Stimulated activated CD8-positive, alpha-beta memory T cell treated with anti-CD3 and anti-CD28 coated beads, Interleukin-15, amount 100 ng/mL, for 24 hours (primary cell): ENCODE measurements around the gene STARD3.
"Not testable (repeated sequence)": the region's sequence is repeated elsewhere in the genome, so short reads cannot be mapped to it uniquely, and the experiment has no call there.

ENCODE experiments used
- DNase-seq: peaks from one replicate; pipeline ENCODE4 v3.0.0-alpha.2; 2020; ENCODE audit warnings: low read depth

STARD3 gene

GRCh38 chr17:39636927-39637736, at the start of gene STARD3:
Gene STARD3 (plus strand): TSS chr17:39637144. CDS start chr17:39653532, 16,388 bp downstream.
- peak; percentile 86 for DNase-seq

DNA sequence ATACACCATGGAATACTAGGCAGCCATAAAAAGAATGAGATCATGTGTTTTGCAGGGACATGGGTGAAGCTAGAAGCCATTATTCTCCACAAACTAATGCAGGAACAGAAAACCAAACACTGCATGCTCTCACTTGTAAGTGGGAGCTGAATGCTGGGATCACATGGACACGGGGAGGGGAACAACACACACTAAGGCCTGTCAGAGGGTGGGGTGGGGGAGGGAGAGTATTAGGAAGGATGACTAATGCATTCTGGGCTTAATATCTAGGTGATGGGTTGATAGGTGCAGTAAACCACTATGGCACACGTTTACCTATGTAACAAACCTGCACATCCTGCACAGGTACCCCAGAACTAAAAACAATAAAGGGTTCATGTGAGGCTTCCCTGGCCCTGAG, 46.8 kb upstream of the STARD3 start:
- not testable (repeated sequence) for DNase-seq

DNA sequence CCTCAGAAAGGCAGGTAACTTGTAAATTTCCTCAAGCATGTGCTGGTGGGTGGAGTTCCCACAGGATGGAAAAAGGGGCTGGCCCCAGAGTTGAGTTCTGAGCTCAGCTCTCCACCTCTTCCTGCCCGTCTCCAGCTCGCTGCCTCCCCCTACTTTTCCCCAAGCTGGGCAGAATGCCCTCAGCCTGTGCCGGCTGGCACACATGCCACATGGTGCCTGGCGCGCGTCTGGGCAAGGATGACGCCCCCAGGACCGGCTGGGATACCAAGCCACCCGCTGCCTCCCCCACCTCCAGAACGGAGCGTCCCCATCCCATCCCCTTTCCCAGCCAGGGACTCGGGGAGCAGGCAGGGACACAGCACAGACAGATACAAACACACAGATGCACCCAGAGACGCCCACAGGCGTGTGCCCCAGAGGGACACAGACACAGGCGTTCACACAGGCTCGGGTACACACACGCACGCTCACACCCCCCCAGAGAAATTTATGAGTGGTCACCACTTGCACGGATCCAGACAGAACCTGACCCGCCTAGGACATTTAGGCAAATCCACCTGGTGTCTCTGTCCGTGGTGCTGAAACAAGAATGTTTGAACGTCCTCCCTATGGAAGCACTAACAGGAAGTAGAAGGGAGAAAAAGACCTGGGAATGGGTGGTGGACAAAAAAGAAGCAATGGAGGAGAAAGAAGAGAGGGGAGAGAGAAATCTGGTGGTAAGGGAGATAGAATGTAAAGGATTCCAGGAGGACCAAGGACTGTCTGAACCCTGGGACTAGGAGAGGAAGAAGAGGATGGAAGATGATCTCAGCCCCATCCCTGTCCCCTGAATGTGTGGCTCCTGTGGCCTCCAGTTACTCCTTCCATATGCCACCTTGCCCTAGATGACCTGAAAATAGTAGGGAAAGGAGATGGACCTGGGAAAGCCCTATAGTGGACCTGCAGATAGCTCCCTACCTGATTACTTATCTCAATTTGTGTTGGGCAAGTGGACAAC, 44.7 kb upstream of the STARD3 start:
- DNase-seq, result no peak

DNA sequence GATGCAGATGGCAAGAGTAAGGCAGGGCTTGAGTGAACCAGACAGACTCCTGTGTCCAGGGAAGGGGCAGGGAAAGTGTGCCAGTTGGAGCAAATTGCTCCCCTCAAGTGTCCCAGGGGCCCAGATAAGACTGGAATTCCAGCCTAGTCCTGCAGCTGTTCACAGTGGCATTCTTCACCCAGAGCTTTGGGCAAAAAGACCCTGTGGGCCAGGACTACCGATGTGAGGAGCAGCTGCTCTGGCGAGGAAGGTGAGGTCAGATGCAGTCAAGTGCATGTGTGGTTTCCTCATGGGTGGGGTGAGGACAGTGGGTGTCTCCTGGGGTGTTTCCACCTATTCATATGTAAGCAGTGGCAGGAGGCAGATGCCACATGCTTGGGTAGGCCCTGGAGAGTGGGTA, 43.6 kb upstream of the STARD3 start:
- no peak for DNase-seq

- DNase-seq, result no peak
Observed at GRCh38 chr17:39595294-39595693, 41.6 kb upstream of the STARD3 start.

DNA sequence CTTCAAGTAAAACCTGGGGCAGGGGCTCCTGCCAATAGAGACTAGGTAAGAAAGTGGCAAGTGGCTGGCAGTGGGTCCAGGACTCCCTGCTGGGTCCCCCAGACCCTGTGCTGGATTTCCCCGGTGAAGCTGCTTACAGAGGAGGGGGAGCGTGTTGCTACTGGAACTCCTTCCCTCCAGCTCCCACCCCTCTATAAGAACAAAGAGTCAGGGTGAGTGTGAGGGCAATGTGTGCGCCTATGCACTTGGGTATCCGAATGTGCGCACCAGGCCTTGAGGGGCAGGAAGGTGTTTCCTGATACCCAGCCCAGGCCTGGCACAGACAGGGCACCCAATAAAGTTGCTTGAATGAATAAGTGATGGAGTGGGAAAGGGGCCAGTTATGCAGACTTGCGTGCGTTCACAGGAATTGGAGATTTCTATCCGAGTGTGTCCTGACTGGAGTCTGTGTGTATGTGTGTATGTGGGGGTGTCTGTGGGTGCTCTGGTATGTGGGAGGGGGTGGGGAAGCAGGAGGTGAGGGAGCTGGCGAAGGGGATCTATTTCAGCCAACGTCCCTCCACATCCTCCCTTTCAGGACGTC, 40.9 kb upstream of the STARD3 start:
- no peak for DNase-seq

- no peak for DNase-seq
Observed at GRCh38 chr17:39596543-39597267, 40.2 kb upstream of the STARD3 start.

- DNase-seq, result no peak
Observed at GRCh38 chr17:39597372-39598046, 39.4 kb upstream of the STARD3 start.

- no peak for DNase-seq
Observed at GRCh38 chr17:39598047-39598481, 38.9 kb upstream of the STARD3 start.

- DNase-seq, result no peak
Observed at GRCh38 chr17:39598630-39599003, 38.3 kb upstream of the STARD3 start.

DNA sequence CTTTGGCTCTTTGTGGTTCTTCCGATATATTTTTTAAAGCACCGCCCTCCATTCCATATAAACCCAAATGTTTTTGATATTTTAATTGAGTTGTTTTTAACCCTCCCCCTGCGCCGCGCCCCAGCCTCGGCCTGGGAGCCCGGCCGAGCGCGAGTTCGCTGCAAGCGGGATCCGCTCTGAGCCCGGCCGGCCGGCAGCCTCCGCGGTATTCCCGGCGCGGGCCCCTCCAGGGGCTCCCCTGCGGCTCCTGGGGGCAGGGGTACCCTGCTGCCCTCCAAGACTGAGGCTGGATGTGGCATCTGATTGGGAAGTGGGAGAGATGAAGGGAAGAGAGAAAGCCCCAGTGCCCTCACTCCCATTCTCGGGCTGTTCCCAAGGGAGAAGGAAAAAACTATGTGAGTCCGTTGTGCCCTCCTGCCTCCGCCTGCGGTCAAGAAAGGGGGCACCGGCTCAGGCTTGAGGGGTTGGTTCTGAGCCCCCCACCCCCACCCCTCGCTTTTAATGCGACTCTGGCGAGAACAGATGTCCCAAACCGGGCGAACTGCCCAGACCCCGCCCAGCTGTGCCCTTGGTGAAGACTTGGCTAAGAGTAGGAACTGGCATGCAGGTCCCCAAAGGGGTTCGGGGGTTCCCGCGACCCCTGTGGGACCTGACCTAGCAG, 37.8 kb upstream of the STARD3 start:
- no peak for DNase-seq

GRCh38 chr17:39599665-39600231, 37.2 kb upstream of the STARD3 start:
- DNase-seq, result no peak

GRCh38 chr17:39600288-39600996, 36.5 kb upstream of the STARD3 start:
- no peak for DNase-seq

DNA sequence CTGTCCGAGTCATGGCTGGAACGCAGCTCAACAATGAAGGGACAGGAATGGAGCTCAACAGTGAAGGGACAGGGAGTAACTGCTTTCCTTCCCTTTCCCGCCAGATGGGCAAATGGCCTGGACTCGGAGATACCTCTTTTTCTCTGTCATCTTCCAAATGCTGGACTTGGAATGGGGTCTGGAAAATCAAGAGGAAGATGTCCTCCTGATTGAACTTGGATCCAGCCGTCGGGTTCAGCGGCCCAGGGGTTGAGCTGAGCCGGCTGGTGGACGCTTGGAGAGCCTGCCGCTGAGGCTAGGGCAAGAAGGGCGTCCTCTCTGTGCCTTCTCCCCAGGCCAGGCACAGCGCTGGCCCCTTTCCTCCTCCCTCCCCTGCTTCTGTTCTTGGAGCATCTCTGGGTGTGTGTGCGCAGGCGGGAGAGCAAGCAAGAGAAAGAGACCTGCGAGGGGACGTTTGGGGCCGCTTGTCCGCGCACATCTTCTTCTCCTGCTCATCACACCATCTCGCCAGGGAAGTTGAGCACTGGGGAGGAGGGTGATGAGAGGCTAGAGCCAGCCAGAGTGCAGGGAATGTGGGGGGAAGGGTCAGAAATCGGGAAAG, 35.8 kb upstream of the STARD3 start:
- no peak for DNase-seq

GRCh38 chr17:39601758-39602532, 35.0 kb upstream of the STARD3 start:
- DNase-seq, result no peak

DNA sequence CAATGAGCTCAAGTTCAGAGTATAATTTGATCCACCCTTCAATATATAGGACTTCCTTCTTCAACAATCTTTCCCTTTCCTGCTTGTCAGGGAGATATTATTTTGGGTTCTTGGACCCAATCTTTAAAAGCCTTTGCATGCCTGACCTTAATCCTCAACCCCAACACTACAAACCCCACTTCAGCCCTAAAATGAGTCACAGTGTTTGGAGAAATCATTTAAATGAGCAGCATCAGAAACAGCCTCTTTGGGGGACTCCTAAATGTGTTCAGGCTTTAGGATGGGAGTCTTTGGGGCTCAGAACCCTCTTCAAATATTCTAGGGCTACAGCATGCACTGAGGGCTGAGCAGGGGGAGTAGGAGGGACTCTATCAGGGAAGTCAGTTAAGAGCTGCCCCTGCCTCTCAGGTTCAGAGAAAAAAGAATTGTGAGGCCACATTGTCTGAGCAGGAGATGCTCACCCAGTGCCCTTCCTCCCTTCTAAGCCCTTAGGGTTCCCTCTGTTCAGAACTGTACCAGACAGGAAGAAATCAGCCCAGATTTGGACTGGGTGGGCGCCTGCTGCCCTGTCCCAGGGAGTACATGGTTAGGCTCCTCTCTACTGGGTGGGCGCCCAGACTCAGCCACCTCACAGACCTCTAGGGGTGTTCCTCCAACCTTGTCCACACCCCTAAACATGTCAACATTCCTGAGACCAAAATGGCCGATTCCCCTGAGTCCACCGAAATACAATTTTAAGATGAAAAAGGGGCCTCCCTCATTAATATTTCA, 34.2 kb upstream of the STARD3 start:
- DNase-seq, result no peak

- no peak for DNase-seq
Observed at GRCh38 chr17:39603304-39604016, 33.5 kb upstream of the STARD3 start.
